ENCODE results near the gene TP63. TPM values are rescaled to one million over a fixed set of nuclear protein-coding genes. Genes with fewer than 3 reads are reported as not detected.

Gene TP63
- total RNA-seq, 6 experiments from 2014 or later, result 0.06 to 0.55 (median 0.15) TPM; not detected in 3

- no peak for ATAC-seq
- no peaks in the 10 kb centered on the region for H3K9me3 ChIP-seq
- H3K27ac ChIP-seq, result no peak overlapping the region
- 49% methylated on average over 2 of the region's 2 CpGs for WGBS (ENCODE audit: insufficient coverage, low coverage, low lambda C conversion rate, missing lambda C conversion rate)
- intact Hi-C loops (cut with DNase I), result no loop called here
- no peak overlapping the region for H3K4me3 ChIP-seq
- no peaks in the 10 kb centered on the region for H3K36me3 ChIP-seq
- DNase-seq, result no peak
- H3K4me1 ChIP-seq, result no peaks in the 10 kb centered on the region
- H3K27me3 ChIP-seq, result no peaks in the 10 kb centered on the region
- no peak for TF ChIP-seq CTCF (IDR thresholded peaks at IDR 0.05)
- TF ChIP-seq POLR2A (IDR thresholded peaks at IDR 0.05), result no peak
Observed at GRCh38 chr3:189597918-189598317, 33.3 kb upstream of the TP63 start.

- DNase-seq, result no peak
- Histone ChIP-seq H3K27me3 (no peaks in the 10 kb centered on the region), H3K4me3 (no peak overlapping the region), H3K4me1 (no peaks in the 10 kb centered on the region), H3K27ac (no peak overlapping the region), H3K36me3 (no peaks in the 10 kb centered on the region), H3K9me3 (no peaks in the 10 kb centered on the region)
- TF ChIP-seq POLR2A (IDR thresholded peaks at IDR 0.05), result no peak
- TF ChIP-seq CTCF (IDR thresholded peaks at IDR 0.05), result no peak
- 75% methylated on average over 5 of the region's 6 CpGs for WGBS (ENCODE audit: insufficient coverage, low coverage, low lambda C conversion rate, missing lambda C conversion rate)
- intact Hi-C loops (cut with DNase I), result no loop called here
- ATAC-seq, result peak in 1 of 4 donors; percentile 63
Observed at GRCh38 chr3:189598530-189599225, 32.5 kb upstream of the TP63 start.

- no peak overlapping the region for H3K27ac ChIP-seq
- peak in 2 of 4 donors; percentile 81 to 82 for ATAC-seq
- WGBS (ENCODE audit: insufficient coverage, low coverage, low lambda C conversion rate, missing lambda C conversion rate), result 89% methylated on average over 5 of the region's 5 CpGs
- peak in 1 of 3 donors; percentile 17 for DNase-seq
- intact Hi-C loops (cut with DNase I), result no loop called here
- no peaks in the 10 kb centered on the region for H3K27me3 ChIP-seq
- no peaks in the 10 kb centered on the region for H3K4me1 ChIP-seq
- H3K4me3 ChIP-seq, result no peak overlapping the region
- H3K36me3 ChIP-seq, result no peaks in the 10 kb centered on the region
- no peaks in the 10 kb centered on the region for H3K9me3 ChIP-seq
- TF ChIP-seq POLR2A (IDR thresholded peaks at IDR 0.05) (no peak), CTCF (IDR thresholded peaks at IDR 0.05) (no peak)
Observed at GRCh38 chr3:189602471-189602870, 28.7 kb upstream of the TP63 start.

GRCh38 chr3:189605717-189606116, 25.5 kb upstream of the TP63 start:
- Histone ChIP-seq H3K36me3 (no peaks in the 10 kb centered on the region), H3K9me3 (no peaks in the 10 kb centered on the region), H3K4me3 (no peak overlapping the region), H3K4me1 (no peaks in the 10 kb centered on the region), H3K27me3 (no peaks in the 10 kb centered on the region), H3K27ac (no peak overlapping the region)
- no peak for TF ChIP-seq CTCF (IDR thresholded peaks at IDR 0.05)
- DNase-seq, result no peak
- intact Hi-C loops (cut with DNase I), result no loop called here
- ATAC-seq, result peak in 2 of 4 donors; percentile 27 to 50
- 56% methylated on average over 2 of the region's 2 CpGs for WGBS (ENCODE audit: insufficient coverage, low coverage, low lambda C conversion rate, missing lambda C conversion rate)
